Caco-2 (cell line): ENCODE measurements around the gene TSSK2. TPM values are rescaled to one million over a fixed set of nuclear protein-coding genes. Genes with fewer than 3 reads are reported as not detected.

Experiments
- BruUV-seq: library from RNA; stranded (reverse); fragments of 400-500 nt; replicated peaks from 2 replicates; lab custom pipeline; 2021; lab: Mats Ljungman, UMichigan
- CTCF ChIA-PET: fragments of 300-600 bp; sonication (Branson Sonifier 250); formaldehyde crosslinking; loops from one replicate; lab custom pipeline; 2022; ENCODE audit warnings: antibody characterized with exemption; lab: Charles Lee
- POLR2A ChIA-PET: fragments of 300-600 bp; sonication (Branson Sonifier 250); formaldehyde crosslinking; loops from one replicate; lab custom pipeline; 2022; ENCODE audit warnings: antibody characterized with exemption; lab: Charles Lee
- DNase-seq, 2 experiments: peaks; one replicate each; pipeline versions ENCODE4 v3.0.0 to v3.0.0-alpha.2; 2020 to 2022
- H3K27me3 ChIP-seq: replicated peaks from 2 replicates; pipeline ENCODE4 v1.6.0; 2011; ENCODE audit warnings: low read length; ENCODE audit not compliant: control insufficient read depth, insufficient read depth
- H3K36me3 ChIP-seq: 2 replicates; pipeline ENCODE4 v1.5.1; 2011; ENCODE audit warnings: low read length; ENCODE audit not compliant: control insufficient read depth, insufficient read depth
- H3K4me1 ChIP-seq: fragments of 250-450 bp; sonication (Bioruptor Pico); 2 replicates; pipeline ENCODE4 v1.5.1; 2020; ENCODE audit warnings: mild to moderate bottlenecking
- H3K4me3 ChIP-seq: 2 replicates; pipeline ENCODE4 v1.5.1; 2011; ENCODE audit warnings: low read depth, mild to moderate bottlenecking, control low read depth, low read length
- H3K9me3 ChIP-seq: fragments of 250-450 bp; sonication (Bioruptor Pico); 2 replicates; pipeline ENCODE4 v1.5.1; 2020; ENCODE audit warnings: mild to moderate bottlenecking, moderate library complexity
- H3K27ac Mint-ChIP-seq: one replicate; pipeline ENCODE4 v1.8.0; 2022; ENCODE audit warnings: mixed read lengths; ENCODE audit not compliant: unreplicated experiment
- H3K27me3 Mint-ChIP-seq: one replicate; pipeline ENCODE4 v1.8.0; 2022; ENCODE audit warnings: mixed read lengths; ENCODE audit not compliant: insufficient read depth, unreplicated experiment
- H3K36me3 Mint-ChIP-seq: one replicate; pipeline ENCODE4 v1.8.0; 2022; ENCODE audit warnings: mild to moderate bottlenecking, mixed read lengths; ENCODE audit not compliant: insufficient read depth, unreplicated experiment
- H3K4me1 Mint-ChIP-seq: one replicate; pipeline ENCODE4 v1.8.0; 2022; ENCODE audit warnings: low read depth, mixed read lengths; ENCODE audit not compliant: unreplicated experiment
- H3K4me3 Mint-ChIP-seq: one replicate; pipeline ENCODE4 v1.8.0; 2022; ENCODE audit warnings: mild to moderate bottlenecking, moderate library complexity, mixed read lengths; ENCODE audit not compliant: unreplicated experiment
- H3K9me3 Mint-ChIP-seq: one replicate; pipeline ENCODE4 v1.8.0; 2022; ENCODE audit warnings: mixed read lengths; ENCODE audit not compliant: unreplicated experiment
- intact Hi-C: fragments of 100-400 bp; cut with micrococcal nuclease; formaldehyde crosslinking; loops from one replicate; pipeline ENCODE4 v1.10.0; 2022; ENCODE audit not compliant: unreplicated experiment
- total RNA-seq: library from RNA; stranded (reverse); gene quantifications from 2 replicates; pipeline ENCODE4 v1.2.3, GENCODE V29; 2022
- TF ChIP-seq, protein P1 (sequence below), 2 experiments: fragments of 200-600 bp in 1 of 2; IDR thresholded peaks; 1 replicate in 1 of 2; 2 replicates in 1 of 2; pipeline versions ENCODE4 v1.5.1 to v1.8.0; 2011 to 2022; ENCODE audit warnings: antibody characterized with exemption in 1 of 2, control low read depth in 1 of 2, inconsistent platforms in 1 of 2, low read depth in 1 of 2, low read length in 1 of 2, mild to moderate bottlenecking in 1 of 2, moderate library complexity in 1 of 2; ENCODE audit not compliant: insufficient read depth in 1 of 2, severe bottlenecking in 1 of 2, unreplicated experiment in 1 of 2

Gene TSSK2
- total RNA-seq, 1 experiment from 2014 or later, result not detected

DNA sequence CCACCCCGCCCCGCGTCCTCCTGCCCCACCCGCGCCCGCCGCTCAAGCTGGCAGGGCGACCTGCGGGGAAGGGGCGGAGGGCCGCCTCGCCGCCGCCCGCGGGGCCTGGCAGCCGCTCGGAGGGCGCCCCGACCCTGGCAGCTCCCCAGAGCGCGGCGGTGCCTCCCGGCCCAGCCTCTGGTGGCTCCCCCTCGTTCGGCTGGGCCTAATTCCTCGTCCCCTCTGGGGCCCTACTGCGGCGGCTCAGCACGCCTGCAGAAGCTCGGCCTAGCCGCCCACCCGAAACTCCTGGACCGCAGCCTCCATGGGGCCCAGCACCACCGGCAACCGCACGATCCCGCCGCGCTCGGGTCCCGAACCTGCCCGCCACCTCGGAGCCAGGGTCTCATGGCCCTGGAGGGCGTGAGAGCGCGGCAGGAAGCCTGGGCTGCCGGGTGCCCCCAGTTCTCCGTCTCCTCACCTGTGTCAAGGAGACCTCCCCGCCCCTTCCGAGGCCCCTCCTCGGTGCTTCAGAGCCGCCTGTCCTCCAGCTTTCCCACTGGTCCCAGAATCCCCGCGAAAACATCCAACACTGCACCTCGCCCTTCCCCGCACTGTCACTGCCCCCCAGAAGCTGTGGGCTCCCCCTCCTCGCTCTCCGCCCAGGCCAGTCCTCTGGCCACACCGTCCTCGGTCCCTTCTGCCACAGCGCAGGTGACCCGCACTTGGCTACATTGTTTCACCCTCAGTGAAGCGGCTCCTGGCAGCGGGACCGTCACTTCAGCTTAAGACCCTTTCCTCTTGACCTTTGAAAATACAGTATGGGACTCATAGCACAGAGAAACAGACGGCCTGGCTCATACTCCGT lies 19.6 kb downstream of the TSSK2 start:
- no peaks in the 10 kb centered on the region for H3K36me3 Mint-ChIP-seq
- Histone ChIP-seq H3K4me1 (no peaks in the 10 kb centered on the region), H3K9me3 (no peaks in the 10 kb centered on the region), H3K4me3 (no peak overlapping the region), H3K36me3 (no peaks in the 10 kb centered on the region), H3K27me3 (no peaks in the 10 kb centered on the region)
- POLR2A ChIA-PET, result no interaction called here
- no peaks in the 10 kb centered on the region for H3K9me3 Mint-ChIP-seq
- TF ChIP-seq, protein P1, sequence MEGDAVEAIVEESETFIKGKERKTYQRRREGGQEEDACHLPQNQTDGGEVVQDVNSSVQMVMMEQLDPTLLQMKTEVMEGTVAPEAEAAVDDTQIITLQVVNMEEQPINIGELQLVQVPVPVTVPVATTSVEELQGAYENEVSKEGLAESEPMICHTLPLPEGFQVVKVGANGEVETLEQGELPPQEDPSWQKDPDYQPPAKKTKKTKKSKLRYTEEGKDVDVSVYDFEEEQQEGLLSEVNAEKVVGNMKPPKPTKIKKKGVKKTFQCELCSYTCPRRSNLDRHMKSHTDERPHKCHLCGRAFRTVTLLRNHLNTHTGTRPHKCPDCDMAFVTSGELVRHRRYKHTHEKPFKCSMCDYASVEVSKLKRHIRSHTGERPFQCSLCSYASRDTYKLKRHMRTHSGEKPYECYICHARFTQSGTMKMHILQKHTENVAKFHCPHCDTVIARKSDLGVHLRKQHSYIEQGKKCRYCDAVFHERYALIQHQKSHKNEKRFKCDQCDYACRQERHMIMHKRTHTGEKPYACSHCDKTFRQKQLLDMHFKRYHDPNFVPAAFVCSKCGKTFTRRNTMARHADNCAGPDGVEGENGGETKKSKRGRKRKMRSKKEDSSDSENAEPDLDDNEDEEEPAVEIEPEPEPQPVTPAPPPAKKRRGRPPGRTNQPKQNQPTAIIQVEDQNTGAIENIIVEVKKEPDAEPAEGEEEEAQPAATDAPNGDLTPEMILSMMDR (IDR thresholded peaks at IDR 0.05; ENCODE audit: insufficient read depth in 1 of 2, low read depth in 1 of 2, low read length in 1 of 2, severe bottlenecking in 1 of 2, unreplicated experiment in 1 of 2), result no peak
- H3K4me1 Mint-ChIP-seq, result no peaks in the 10 kb centered on the region
- intact Hi-C loops, result no loop called here
- DNase-seq, result no peak
- H3K4me3 Mint-ChIP-seq, result peak overlapping the region; percentile 59
- CTCF ChIA-PET, result interaction anchor here (1.6 kb wide), 1 partner anchor 28 kb away, joined by 3 read pairs; the partner anchor contains the start of gene SLC25A1
- H3K27me3 Mint-ChIP-seq, result peaks cover 20% of the 10 kb centered on the region
- no peak overlapping the region for H3K27ac Mint-ChIP-seq
- BruUV-seq, result no TSS peak

- Mint-ChIP-seq H3K4me3 (peak overlapping the region; percentile 59), H3K9me3 (no peaks in the 10 kb centered on the region), H3K4me1 (no peaks in the 10 kb centered on the region), H3K27ac (no peak overlapping the region), H3K36me3 (no peaks in the 10 kb centered on the region), H3K27me3 (peaks cover 20% of the 10 kb centered on the region)
- BruUV-seq, result no TSS peak
- Histone ChIP-seq H3K4me3 (no peak overlapping the region), H3K9me3 (no peaks in the 10 kb centered on the region), H3K4me1 (no peaks in the 10 kb centered on the region), H3K27me3 (no peaks in the 10 kb centered on the region), H3K36me3 (no peaks in the 10 kb centered on the region)
- TF ChIP-seq, protein P1 (IDR thresholded peaks at IDR 0.05; ENCODE audit: insufficient read depth in 1 of 2, low read depth in 1 of 2, low read length in 1 of 2, severe bottlenecking in 1 of 2, unreplicated experiment in 1 of 2), result no peak
- ChIA-PET POLR2A (no interaction called here), CTCF (interaction anchor here (1.6 kb wide), 1 partner anchor 27 kb away, joined by 3 read pairs; the partner anchor contains the start of gene SLC25A1)
- intact Hi-C loops, result no loop called here
- DNase-seq, result no peak
These were observed 20.5 kb downstream of the TSSK2 start for GRCh38 chr22:19151329-19152191.
